IMR-90 (cell line): ENCODE data around the gene TEX2. TPM values are rescaled to one million over a fixed set of nuclear protein-coding genes. Genes with fewer than 3 reads are reported as not detected.

Experiments used
- ATAC-seq: fragments of 200-7000 bp; cut with Tn5 transposase; 2 replicates; pipeline ENCODE4 v1.9.1; 2020; ENCODE audit warnings: low read depth, mild to moderate bottlenecking, moderate library complexity
- BruUV-seq: library from RNA; stranded (reverse); fragments of 400-500 nt; replicated peaks from 2 replicates; lab custom pipeline; 2021; lab: Mats Ljungman, UMichigan
- CTCF ChIA-PET: fragments of 300-600 bp; formaldehyde crosslinking; extraction: SDS; loops from one replicate; lab custom pipeline; 2021; ENCODE audit warnings: antibody characterized with exemption; lab: Yijun Ruan, JAX
- POLR2A ChIA-PET: fragments of 300-600 bp; sonication (Branson Sonifier 250); formaldehyde crosslinking; loops from one replicate; lab custom pipeline; 2022; ENCODE audit warnings: antibody characterized with exemption; ENCODE audit not compliant: unreplicated experiment; lab: Charles Lee
- DNase-seq: peaks from one replicate; pipeline ENCODE4 v3.0.0; 2013
- H2AFZ ChIP-seq: replicated peaks from 2 replicates; pipeline ENCODE3; 2013; ENCODE audit warnings: low read length, mild to moderate bottlenecking; ENCODE audit not compliant: poor library complexity
- H2AK5ac ChIP-seq: 2 replicates; pipeline ENCODE4 v1.6.1; 2013; ENCODE audit warnings: low read depth, low read length, inconsistent platforms
- H2AK9ac ChIP-seq: replicated peaks from 2 replicates; pipeline ENCODE3; 2013; ENCODE audit warnings: mild to moderate bottlenecking, low read depth, low read length, moderate library complexity; ENCODE audit not compliant: poor library complexity
- H2BK120ac ChIP-seq: 2 replicates; pipeline ENCODE4 v1.6.1; 2013; ENCODE audit warnings: low read depth, low read length, inconsistent platforms
- H2BK15ac ChIP-seq: 3 replicates; pipeline ENCODE4 v1.6.1; 2013; ENCODE audit warnings: low read depth, low read length, inconsistent platforms
- H2BK20ac ChIP-seq: 2 replicates; pipeline ENCODE4 v1.6.1; 2013; ENCODE audit warnings: low read depth, mild to moderate bottlenecking, inconsistent platforms, low read length, moderate library complexity
- H2BK5ac ChIP-seq: 2 replicates; pipeline ENCODE4 v1.6.1; 2013; ENCODE audit warnings: mild to moderate bottlenecking, low read depth, low read length, inconsistent platforms; ENCODE audit not compliant: poor library complexity, severe bottlenecking
- H3K14ac ChIP-seq: replicated peaks from 2 replicates; pipeline ENCODE4 v1.6.1; 2013; ENCODE audit warnings: low read depth, low read length, inconsistent platforms
- H3K18ac ChIP-seq: 2 replicates; pipeline ENCODE4 v1.6.1; 2013; ENCODE audit warnings: low read depth, low read length, control low read depth
- H3K23ac ChIP-seq: 2 replicates; pipeline ENCODE4 v1.6.1; 2013; ENCODE audit warnings: low read depth, low read length, inconsistent platforms
- H3K27ac ChIP-seq: 2 replicates; pipeline ENCODE4 v1.5.1; 2013; ENCODE audit warnings: mild to moderate bottlenecking, control low read depth, low read length; ENCODE audit not compliant: insufficient read depth
- H3K27me3 ChIP-seq: 2 replicates; pipeline ENCODE4 v1.6.1; 2013; ENCODE audit warnings: low read length; ENCODE audit not compliant: control insufficient read depth, insufficient read depth
- H3K36me3 ChIP-seq: 2 replicates; pipeline ENCODE4 v1.6.1; 2013; ENCODE audit warnings: low read length, mixed read lengths; ENCODE audit not compliant: control insufficient read depth, insufficient read depth
- H3K4ac ChIP-seq: 2 replicates; pipeline ENCODE4 v1.6.1; 2013; ENCODE audit warnings: low read depth, low read length, inconsistent platforms
- H3K4me1 ChIP-seq: 2 replicates; pipeline ENCODE4 v1.6.1; 2013; ENCODE audit warnings: low read length, mixed read lengths; ENCODE audit not compliant: control insufficient read depth, insufficient read depth
- H3K4me2 ChIP-seq: 2 replicates; pipeline ENCODE4 v1.6.1; 2013; ENCODE audit warnings: low read depth, mild to moderate bottlenecking, control low read depth, low read length, moderate library complexity
- H3K4me3 ChIP-seq: 2 replicates; pipeline ENCODE4 v1.5.1; 2013; ENCODE audit warnings: low read depth, mild to moderate bottlenecking, control low read depth, low read length, moderate library complexity; ENCODE audit not compliant: insufficient read depth
- H3K56ac ChIP-seq: 2 replicates; pipeline ENCODE4 v1.6.1; 2013; ENCODE audit warnings: low read length, inconsistent platforms; ENCODE audit not compliant: insufficient read depth; ENCODE audit errors: extremely low read depth
- H3K79me1 ChIP-seq, 2 experiments: 2 replicates each; pipeline ENCODE4 v1.6.1; 2013; ENCODE audit warnings: low read length in 2 of 2, inconsistent platforms in 1 of 2, low read depth in 1 of 2
- H3K9ac ChIP-seq: 2 replicates; pipeline ENCODE4 v1.6.1; 2013; ENCODE audit warnings: low read depth, low read length, control low read depth
- H3K9me1 ChIP-seq: 2 replicates; pipeline ENCODE4 v1.6.1; 2013; ENCODE audit warnings: low read length, inconsistent platforms; ENCODE audit not compliant: insufficient read depth
- H3K9me3 ChIP-seq: 2 replicates; pipeline ENCODE4 v1.6.1; 2013; ENCODE audit warnings: low read length; ENCODE audit not compliant: control insufficient read depth, insufficient read depth
- H4K20me1 ChIP-seq: 2 replicates; pipeline ENCODE4 v1.6.1; 2013; ENCODE audit warnings: low read length, inconsistent platforms; ENCODE audit not compliant: insufficient read depth
- H4K5ac ChIP-seq: 2 replicates; pipeline ENCODE4 v1.6.1; 2013; ENCODE audit warnings: mild to moderate bottlenecking, low read depth, low read length, control low read depth
- H4K8ac ChIP-seq, 2 experiments: 2 replicates each; pipeline ENCODE4 v1.6.1; 2013; ENCODE audit warnings: low read depth in 2 of 2, low read length in 2 of 2, control low read depth in 1 of 2, inconsistent platforms in 1 of 2
- H4K91ac ChIP-seq: 2 replicates; pipeline ENCODE4 v1.6.1; 2013; ENCODE audit warnings: low read depth, low read length, inconsistent platforms; ENCODE audit not compliant: insufficient read depth
- MAFK ChIP-seq: IDR thresholded peaks from 2 replicates; pipeline ENCODE4 v1.6.1; 2012; ENCODE audit warnings: low read depth, low read length, improper control_type of control experiment
- MXI1 ChIP-seq: IDR thresholded peaks from 2 replicates; pipeline ENCODE4 v1.6.1; 2012; ENCODE audit warnings: low read depth, mild to moderate bottlenecking, low read length, moderate library complexity, borderline replicate concordance
- WGBS, 2 experiments: methylation state at CpG; one replicate each; pipeline versions ENCODE4 v1.1.5 to v1.1.7; 2013; ENCODE audit warnings: missing lambda C conversion rate in 2 of 2; ENCODE audit not compliant: insufficient read length in 1 of 2; ENCODE audit errors: extremely low coverage in 2 of 2; 5-methylcytosine and 5-hydroxymethylcytosine counted together
- dilution Hi-C: fragments of 300-500 bp; cut with HindIII; formaldehyde crosslinking; loops from one replicate; pipeline ENCODE4 v1.14.3; 2018; ENCODE audit warnings: low sequenced_read_pairs; ENCODE audit not compliant: unreplicated experiment
- in situ Hi-C: fragments of 300-500 bp; cut with MboI; formaldehyde crosslinking; loops from 3 replicates; pipeline ENCODE4 v1.14.3; 2019; ENCODE audit warnings: low sequenced_read_pairs, inconsistent platforms, mixed read lengths
- intact Hi-C: fragments of 100-400 bp; cut with micrococcal nuclease; formaldehyde crosslinking; loops from 2 replicates; pipeline ENCODE4 v1.10.0; 2022
- polyA plus RNA-seq, 3 experiments: library from polyadenylated mRNA; depleted of rRNA; stranded (reverse); fragments of >200 nt; gene quantifications; 2 replicates each; pipeline ENCODE4 v1.2.3, GENCODE V29; 2012; ENCODE audit warnings: low replicate concordance in 1 of 3
- total RNA-seq: library from RNA; depleted of rRNA; stranded (reverse); fragments of >200 nt; gene quantifications from 2 replicates; pipeline ENCODE4 v1.2.3, GENCODE V29; 2012

Gene TEX2
- total and polyA plus RNA-seq, 2 of the 4 experiments (the other 2 are of a cell fraction), result 18.2 to 21.9 TPM

- intact Hi-C loops (loop anchor here (1.0 kb wide), 2 partner anchors 94 to 136 kb away; no protein-coding TSS in a partner anchor), dilution Hi-C loops (no loop called here), in situ Hi-C loops (loop anchor here (5.0 kb wide), 1 partner anchor 136 kb away; no protein-coding TSS in a partner anchor)
- TF ChIP-seq MAFK, result no peak
- peak; percentile 8; the same call in 1 of the 2 replicates for TF ChIP-seq MXI1
- peak overlapping the region; percentile 68 for H3K23ac ChIP-seq
- peaks cover 5% of the 10 kb centered on the region for H3K4me1 ChIP-seq
- peaks cover 7% of the 10 kb centered on the region; the same call in 1 of the 2 replicates for H3K36me3 ChIP-seq
- H3K4ac ChIP-seq, result peak overlapping the region; percentile 96
- H4K20me1 ChIP-seq, result peaks cover 24% of the 10 kb centered on the region
- H2BK20ac ChIP-seq, result no peak overlapping the region
- H3K4me2 ChIP-seq, result peak overlapping the region; percentile 95
- H3K9me3 ChIP-seq, result no peaks in the 10 kb centered on the region
- H3K4me3 ChIP-seq, result peak overlapping the region; percentile 56
- H3K27ac ChIP-seq, result peak overlapping the region; percentile 75
- ChIA-PET POLR2A (interaction anchor here (0.6 to 1.5 kb wide), 7 partner anchors 14 to 1543 kb away, joined by 3 to 5 read pairs (median 3); no protein-coding TSS in a partner anchor), CTCF (interaction anchor here (1.1 to 1.5 kb wide), 2 partner anchors 118 to 235 kb away, joined by 3 read pairs; partner anchors contain the start of gene CSHL1)
- peak overlapping the region; percentile 65 for H4K91ac ChIP-seq
- peak; percentile 6; the same call in 1 of the 2 replicates for ATAC-seq
- H4K8ac ChIP-seq, result peak overlapping the region; percentile 22 to 78
- no peak overlapping the region for H2BK15ac ChIP-seq
- 5% methylated on average over 16 of the region's 34 CpGs; no CpG with 5 or more reads in 1 of the 2 experiments for WGBS, 2 experiments
- BruUV-seq, result no TSS peak
- H3K18ac ChIP-seq, result peak overlapping the region; percentile 59
- H2AK5ac ChIP-seq, result peak overlapping the region; percentile 90
- peak overlapping the region; percentile 28 for H4K5ac ChIP-seq
- peak overlapping the region; percentile 93 for H2AFZ ChIP-seq
- H3K9me1 ChIP-seq, result peaks cover 11% of the 10 kb centered on the region
- H3K79me1 ChIP-seq, result peaks cover 7 to 29% of the 10 kb centered on the region in 2 experiments; a peak in 3 of 4 replicates
- H2AK9ac ChIP-seq, result peak overlapping the region; percentile 96
- no peaks in the 10 kb centered on the region for H3K27me3 ChIP-seq
- peak; percentile 72 for DNase-seq
- 0 out of 2 replicates have a peak overlapping the region, but pooled peaks have one; percentile 4 for H2BK120ac ChIP-seq
- H2BK5ac ChIP-seq, result peak overlapping the region; percentile 82
- H3K14ac ChIP-seq, result peak overlapping the region; percentile 97
- peak overlapping the region; percentile 74 for H3K56ac ChIP-seq
- H3K9ac ChIP-seq, result peak overlapping the region; percentile 90
These were observed 116.5 kb downstream of the TEX2 start for GRCh38 chr17:64146418-64147109.
